ENCODE data around the gene TRIO.

GRCh38 chr5:14297697-14298096, 154.6 kb downstream of the TRIO start:
- no peak for TF ChIP-seq CTCF (IDR thresholded peaks at IDR 0.05)
- TF ChIP-seq POLR2A (IDR thresholded peaks at IDR 0.05) = no peak
